Measurements from ENCODE around the gene KCTD13. TPM values are rescaled to one million over a fixed set of nuclear protein-coding genes. Genes with fewer than 3 reads are reported as not detected.
A peak's percentile ranks its signal among the peaks of the same experiment; 100 is the strongest.

KCTD13 gene
- total RNA-seq, 1 experiment from 2014 or later, result 18.3 TPM

DNA sequence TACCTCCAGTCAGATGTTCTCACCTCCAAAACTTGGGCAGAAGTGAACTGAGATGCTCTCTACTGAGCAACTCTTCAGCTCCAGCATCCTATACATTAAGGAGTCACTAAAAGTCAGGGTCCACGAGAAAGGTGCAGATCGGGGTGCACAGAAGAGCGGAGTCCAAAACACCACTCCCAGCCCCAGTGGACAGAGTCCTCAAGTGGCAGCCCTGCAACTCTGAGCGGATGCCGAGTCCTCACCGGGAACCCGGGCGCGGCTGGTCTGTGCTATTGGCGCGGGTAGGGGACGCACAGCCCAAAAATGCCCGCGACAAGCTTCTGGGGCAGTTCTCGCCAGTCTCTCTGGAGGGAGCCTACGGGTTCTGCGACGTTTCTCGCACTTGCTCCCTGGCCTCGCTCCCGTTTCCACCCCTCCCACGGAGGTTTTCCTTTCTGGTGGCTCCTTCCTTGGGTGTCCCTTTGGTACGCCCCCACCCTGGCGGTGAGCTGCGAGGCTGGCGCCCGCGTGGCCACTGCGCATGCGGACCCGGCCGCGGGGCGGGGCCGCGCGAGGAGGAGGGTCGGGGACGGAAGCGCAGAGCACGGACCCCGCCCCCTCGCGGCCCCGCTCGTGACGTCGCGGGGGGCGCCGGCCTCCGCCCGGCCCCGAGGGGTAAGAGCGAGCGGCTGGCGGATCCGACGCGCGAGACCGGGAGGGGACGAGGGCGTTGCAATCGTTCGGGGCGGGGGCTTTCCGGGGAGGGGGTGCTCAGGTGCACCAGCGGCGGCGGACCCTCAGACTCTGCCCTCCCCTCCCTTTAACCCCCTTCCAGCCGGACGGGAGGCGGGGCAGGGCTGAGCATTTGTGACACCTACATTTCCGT lies 35.7 kb upstream of the KCTD13 start, which contains the start of gene TMEM219:
Gene TMEM219, plus strand, starts transcription at position 601 of the 865 bp plus-strand sequence. CDS start 1,065 bp downstream, outside the sequence.
- WGBS (ENCODE audit: extremely low coverage, insufficient read length, low lambda C conversion rate), result no CpG with 5 or more reads among the region's 75 CpGs
- Histone ChIP-seq H3K79me2 (ENCODE audit: insufficient read depth, low read length) (no peaks in the 10 kb centered on the region), H2BK20ac (ENCODE audit: low read depth, low read length, poor library complexity, severe bottlenecking) (no peak within 1 kb of the TSS), H2AK5ac (ENCODE audit: insufficient read length, low read length) (no peak within 1 kb of the TSS), H3K4me2 (ENCODE audit: insufficient read depth, insufficient read length, low read length) (peak within 1 kb of the TSS; percentile 47), H3K23ac (ENCODE audit: insufficient read length, low read depth, low read length) (no peak within 1 kb of the TSS), H3K9ac (ENCODE audit: extremely low read depth, insufficient read length, low read length) (peak within 1 kb of the TSS; percentile 85), H2BK5ac (ENCODE audit: insufficient read length, low read length) (no peak within 1 kb of the TSS), H3K9me3 (ENCODE audit: control insufficient read depth, low read depth, low read length) (no peaks in the 10 kb centered on the region), H4K20me1 (ENCODE audit: control insufficient read depth, insufficient read depth, insufficient read length) (no peaks in the 10 kb centered on the region), H3K27me3 (ENCODE audit: insufficient read depth, low read length) (no peaks in the 10 kb centered on the region), H2AFZ (ENCODE audit: low read length) (peak within 1 kb of the TSS; percentile 90), H3K79me1 (ENCODE audit: insufficient read depth, low read depth, low read length, poor library complexity, severe bottlenecking) (no peaks in the 10 kb centered on the region), H4K5ac (ENCODE audit: insufficient read length, low read depth, low read length) (no peak within 1 kb of the TSS), H3K18ac (ENCODE audit: insufficient read length, low read depth, low read length) (peak within 1 kb of the TSS; percentile 97), H2BK15ac (ENCODE audit: low read depth, low read length) (no peak within 1 kb of the TSS; the same call in 1 of the 2 replicates), H3K23me2 (ENCODE audit: insufficient read length, low read depth, low read length, poor library complexity, severe bottlenecking) (peaks cover 9% of the 10 kb centered on the region), H3K27ac (ENCODE audit: insufficient read length, low read depth, low read length) (no peak within 1 kb of the TSS), H3K4me1 (ENCODE audit: insufficient read depth, low read length) (no peaks in the 10 kb centered on the region; the same call in 1 of the 2 replicates), H3K56ac (ENCODE audit: insufficient read length, low read depth, low read length) (no peak within 1 kb of the TSS), H3K4ac (ENCODE audit: low read depth, low read length) (no peak within 1 kb of the TSS), H3K14ac (ENCODE audit: insufficient read depth, low read length) (peak within 1 kb of the TSS; percentile 91), H4K91ac (ENCODE audit: insufficient read length, low read depth, low read length) (no peak within 1 kb of the TSS), H4K8ac (replicated peaks; ENCODE audit: insufficient read length, low read depth, low read length) (no peak within 1 kb of the TSS), H2BK120ac (ENCODE audit: low read depth, low read length, poor library complexity, severe bottlenecking) (no peak within 1 kb of the TSS), H3T11ph (ENCODE audit: low read length) (no peak within 1 kb of the TSS), H2BK12ac (ENCODE audit: insufficient read length, low read depth, low read length) (no peak within 1 kb of the TSS)
- Mint-ChIP-seq H3K4me1 (peaks cover 13 to 16% of the 10 kb centered on the region in 2 experiments), H3K4me3 (peak within 1 kb of the TSS; percentile 78 to 87), H3K36me3 (ENCODE audit: insufficient read depth in 1 of 3, low read depth in 3 of 3) (peaks cover 3 to 16% (median 16%) of the 10 kb centered on the region in 3 experiments), H3K9me3 (no peaks in the 10 kb centered on the region), H3K27me3 (ENCODE audit: low read depth) (peaks cover 4% of the 10 kb centered on the region), H3K27ac (peak within 1 kb of the TSS in 1 of 3 experiments; percentile 85; a peak in 2 of 7 replicates)
- TF ChIP-seq CTCF (conservative IDR thresholded peaks at IDR 0.05), result peak; percentile 50
- DNase-seq, result peak; percentile 89

All from H9 (cell line).